Astrocyte (in vitro differentiated cells and primary cell): Measurements from ENCODE around the gene ALDH1L1. TPM values are rescaled to one million over a fixed set of nuclear protein-coding genes. Genes with fewer than 3 reads are reported as not detected.

Source experiments
- DNase-seq: peaks from one replicate; pipeline ENCODE4 v3.0.0-alpha.2; 2010; ENCODE audit warnings: low read depth
- FAIRE-seq: peaks from 2 replicates; lab custom pipeline; 2011; peaks lifted over from hg19 to GRCh38; lab: Jason Lieb, UNC
- H2AFZ ChIP-seq: 2 replicates; pipeline ENCODE4 v1.6.0; 2012; ENCODE audit warnings: low read depth, low read length, inconsistent platforms
- H3K27ac ChIP-seq: 2 replicates; pipeline ENCODE4 v1.5.1; 2011; ENCODE audit warnings: low read depth, low read length, inconsistent platforms
- H3K27me3 ChIP-seq: 2 replicates; pipeline ENCODE4 v1.6.0; 2011; ENCODE audit warnings: low read length, inconsistent platforms; ENCODE audit not compliant: insufficient read depth
- H3K36me3 ChIP-seq: 2 replicates; pipeline ENCODE4 v1.5.1; 2011; ENCODE audit warnings: low read length, inconsistent platforms; ENCODE audit not compliant: insufficient read depth
- H3K4me1 ChIP-seq: 2 replicates; pipeline ENCODE4 v1.5.1; 2011; ENCODE audit warnings: low read length, inconsistent platforms; ENCODE audit not compliant: insufficient read depth
- H3K4me2 ChIP-seq: 2 replicates; pipeline ENCODE4 v1.6.0; 2012; ENCODE audit warnings: low read length, inconsistent platforms
- H3K4me3 ChIP-seq: 2 replicates; pipeline ENCODE4 v1.5.1; 2011; ENCODE audit warnings: low read depth, mild to moderate bottlenecking, low read length, inconsistent platforms; ENCODE audit not compliant: insufficient read depth
- H3K79me2 ChIP-seq: 2 replicates; pipeline ENCODE4 v1.6.0; 2012; ENCODE audit warnings: mild to moderate bottlenecking, low read length, inconsistent platforms; ENCODE audit not compliant: insufficient read depth
- H3K9ac ChIP-seq: 2 replicates; pipeline ENCODE4 v1.6.0; 2012; ENCODE audit warnings: mild to moderate bottlenecking, low read length, inconsistent platforms
- H3K9me3 ChIP-seq: 2 replicates; pipeline ENCODE4 v1.5.1; 2012; ENCODE audit warnings: low read depth, mild to moderate bottlenecking, low read length, inconsistent platforms; ENCODE audit not compliant: insufficient read depth
- H4K20me1 ChIP-seq: 2 replicates; pipeline ENCODE4 v1.6.0; 2012; ENCODE audit warnings: low read length, inconsistent platforms; ENCODE audit not compliant: insufficient read depth
- H3K27ac Mint-ChIP-seq: one replicate; pipeline ENCODE4 v1.8.0; 2021; ENCODE audit warnings: mild to moderate bottlenecking, mixed read lengths; ENCODE audit not compliant: unreplicated experiment
- H3K27me3 Mint-ChIP-seq: one replicate; pipeline ENCODE4 v1.8.0; 2021; ENCODE audit warnings: low read depth, mixed read lengths; ENCODE audit not compliant: unreplicated experiment
- H3K36me3 Mint-ChIP-seq: one replicate; pipeline ENCODE4 v1.8.0; 2021; ENCODE audit warnings: low read depth, mixed read lengths; ENCODE audit not compliant: unreplicated experiment
- H3K4me1 Mint-ChIP-seq: one replicate; pipeline ENCODE4 v1.8.0; 2021; ENCODE audit warnings: low read depth, mixed read lengths; ENCODE audit not compliant: unreplicated experiment
- H3K4me3 Mint-ChIP-seq: one replicate; pipeline ENCODE4 v1.8.0; 2021; ENCODE audit warnings: mild to moderate bottlenecking, moderate library complexity, mixed read lengths; ENCODE audit not compliant: unreplicated experiment
- H3K9me3 Mint-ChIP-seq: one replicate; pipeline ENCODE4 v1.8.0; 2021; ENCODE audit warnings: mild to moderate bottlenecking, mixed read lengths; ENCODE audit not compliant: unreplicated experiment
- EZH2 ChIP-seq: IDR thresholded peaks from 2 replicates; pipeline ENCODE4 v1.6.1; 2012; ENCODE audit warnings: mild to moderate bottlenecking, low read length, inconsistent platforms; ENCODE audit not compliant: insufficient read depth
- total RNA-seq: library from RNA; stranded (reverse); gene quantifications from 2 replicates; pipeline ENCODE4 v1.2.1, GENCODE V29; 2021
- TF ChIP-seq, protein P1 (sequence below): IDR thresholded peaks from 2 replicates; pipeline ENCODE4 v1.5.1; 2011; ENCODE audit warnings: low read depth, mild to moderate bottlenecking, inconsistent platforms, low read length, moderate library complexity; ENCODE audit not compliant: insufficient read depth

Gene ALDH1L1
- total RNA-seq, 1 donor from 2014 or later: not detected

DNA sequence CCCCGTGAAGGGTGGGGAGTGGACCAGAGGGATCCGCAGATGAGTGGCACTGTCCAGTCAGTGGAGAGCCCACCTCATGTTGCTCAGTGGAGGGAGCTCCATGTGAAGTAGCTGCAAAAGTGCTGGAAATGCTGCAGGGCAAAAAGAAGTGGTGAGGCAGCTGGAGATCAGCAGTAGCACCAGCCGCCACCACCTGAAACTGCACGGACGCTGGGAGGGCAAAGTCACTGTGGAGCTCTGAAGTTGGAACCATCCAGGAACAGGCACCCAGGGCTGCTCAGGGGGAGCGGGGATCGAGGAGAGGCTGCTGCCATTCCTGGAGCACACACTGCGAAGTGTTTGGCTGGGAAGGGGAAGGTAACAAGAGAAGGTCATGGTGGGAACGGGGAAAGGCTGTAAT lies 6.4 kb upstream of the ALDH1L1 start:
- H3K4me1 Mint-ChIP-seq: peaks cover 2% of the 10 kb centered on the region
- no peak overlapping the region for H2AFZ ChIP-seq
- no peaks in the 10 kb centered on the region for H3K36me3 Mint-ChIP-seq

GRCh38 chr3:126186271-126186670 lies 5.9 kb upstream of the ALDH1L1 start:
- Histone ChIP-seq H3K27ac (no peak overlapping the region), H3K4me1 (no peaks in the 10 kb centered on the region), H3K79me2 (no peaks in the 10 kb centered on the region), H3K4me3 (no peak overlapping the region), H3K4me2 (no peak overlapping the region), H3K9me3 (peaks cover 2% of the 10 kb centered on the region), H3K9ac (no peak overlapping the region), H2AFZ (no peak overlapping the region), H3K27me3 (peaks cover 18% of the 10 kb centered on the region), H3K36me3 (no peaks in the 10 kb centered on the region), H4K20me1 (no peaks in the 10 kb centered on the region)
- Mint-ChIP-seq H3K9me3 (peaks cover 9% of the 10 kb centered on the region), H3K27ac (no peak overlapping the region), H3K4me1 (peaks cover 2% of the 10 kb centered on the region), H3K27me3 (peaks cover 52% of the 10 kb centered on the region), H3K4me3 (no peak overlapping the region), H3K36me3 (no peaks in the 10 kb centered on the region)
- no peak for TF ChIP-seq EZH2
- TF ChIP-seq, protein P1, sequence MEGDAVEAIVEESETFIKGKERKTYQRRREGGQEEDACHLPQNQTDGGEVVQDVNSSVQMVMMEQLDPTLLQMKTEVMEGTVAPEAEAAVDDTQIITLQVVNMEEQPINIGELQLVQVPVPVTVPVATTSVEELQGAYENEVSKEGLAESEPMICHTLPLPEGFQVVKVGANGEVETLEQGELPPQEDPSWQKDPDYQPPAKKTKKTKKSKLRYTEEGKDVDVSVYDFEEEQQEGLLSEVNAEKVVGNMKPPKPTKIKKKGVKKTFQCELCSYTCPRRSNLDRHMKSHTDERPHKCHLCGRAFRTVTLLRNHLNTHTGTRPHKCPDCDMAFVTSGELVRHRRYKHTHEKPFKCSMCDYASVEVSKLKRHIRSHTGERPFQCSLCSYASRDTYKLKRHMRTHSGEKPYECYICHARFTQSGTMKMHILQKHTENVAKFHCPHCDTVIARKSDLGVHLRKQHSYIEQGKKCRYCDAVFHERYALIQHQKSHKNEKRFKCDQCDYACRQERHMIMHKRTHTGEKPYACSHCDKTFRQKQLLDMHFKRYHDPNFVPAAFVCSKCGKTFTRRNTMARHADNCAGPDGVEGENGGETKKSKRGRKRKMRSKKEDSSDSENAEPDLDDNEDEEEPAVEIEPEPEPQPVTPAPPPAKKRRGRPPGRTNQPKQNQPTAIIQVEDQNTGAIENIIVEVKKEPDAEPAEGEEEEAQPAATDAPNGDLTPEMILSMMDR: no peak
- DNase-seq (no peak), FAIRE-seq (no peak)

More for the DNA sequence above, 6.4 kb upstream of the ALDH1L1 start:
- H3K27me3 ChIP-seq: peaks cover 13% of the 10 kb centered on the region
- FAIRE-seq (no peak), DNase-seq (no peak)
- no peaks in the 10 kb centered on the region for H3K36me3 ChIP-seq
- no peaks in the 10 kb centered on the region for H4K20me1 ChIP-seq
- H3K79me2 ChIP-seq: no peaks in the 10 kb centered on the region
- peaks cover 2% of the 10 kb centered on the region for H3K9me3 ChIP-seq
- H3K27ac Mint-ChIP-seq: no peak overlapping the region
- no peak overlapping the region for H3K4me3 ChIP-seq
- H3K27ac ChIP-seq: no peak overlapping the region
- no peak overlapping the region for H3K4me3 Mint-ChIP-seq
- no peak overlapping the region for H3K4me2 ChIP-seq
- TF ChIP-seq, protein P1: no peak
- TF ChIP-seq EZH2: no peak
- H3K4me1 ChIP-seq: no peaks in the 10 kb centered on the region
- H3K27me3 Mint-ChIP-seq: peaks cover 47% of the 10 kb centered on the region
- H3K9ac ChIP-seq: no peak overlapping the region
- peaks cover 9% of the 10 kb centered on the region for H3K9me3 Mint-ChIP-seq

- Mint-ChIP-seq H3K4me1 (peaks cover 4% of the 10 kb centered on the region), H3K27ac (peak overlapping the region; percentile 7), H3K36me3 (no peaks in the 10 kb centered on the region), H3K9me3 (peaks cover 5% of the 10 kb centered on the region), H3K27me3 (peaks cover 57% of the 10 kb centered on the region), H3K4me3 (no peak overlapping the region)
- peaks cover 23% of the 10 kb centered on the region for H3K27me3 ChIP-seq
- peaks cover 6% of the 10 kb centered on the region for H3K4me1 ChIP-seq
- H2AFZ ChIP-seq: no peak overlapping the region
- no peak overlapping the region for H3K27ac ChIP-seq
- no peak overlapping the region for H3K4me2 ChIP-seq
- no peak for TF ChIP-seq EZH2
- TF ChIP-seq, protein P1: no peak
- no peaks in the 10 kb centered on the region for H4K20me1 ChIP-seq
- no peak overlapping the region for H3K9ac ChIP-seq
- H3K4me3 ChIP-seq: no peak overlapping the region
- no peaks in the 10 kb centered on the region for H3K79me2 ChIP-seq
- no peak for FAIRE-seq
- H3K9me3 ChIP-seq: no peaks in the 10 kb centered on the region
- no peak for DNase-seq
- no peaks in the 10 kb centered on the region for H3K36me3 ChIP-seq
These were observed 4.1 kb upstream of the ALDH1L1 start for GRCh38 chr3:126184465-126185000.
